Stimulated activated CD8-positive, alpha-beta memory T cell treated with anti-CD3 and anti-CD28 coated beads, Interleukin-15, amount 100 ng/mL, for 4 hours (primary cell): ENCODE data around the gene RAF1.

Experiments
- DNase-seq, 2 donors: peaks; one replicate each; pipeline ENCODE4 v3.0.0-alpha.2; 2020; ENCODE audit warnings: low read depth in 2 of 2

Gene RAF1

DNA sequence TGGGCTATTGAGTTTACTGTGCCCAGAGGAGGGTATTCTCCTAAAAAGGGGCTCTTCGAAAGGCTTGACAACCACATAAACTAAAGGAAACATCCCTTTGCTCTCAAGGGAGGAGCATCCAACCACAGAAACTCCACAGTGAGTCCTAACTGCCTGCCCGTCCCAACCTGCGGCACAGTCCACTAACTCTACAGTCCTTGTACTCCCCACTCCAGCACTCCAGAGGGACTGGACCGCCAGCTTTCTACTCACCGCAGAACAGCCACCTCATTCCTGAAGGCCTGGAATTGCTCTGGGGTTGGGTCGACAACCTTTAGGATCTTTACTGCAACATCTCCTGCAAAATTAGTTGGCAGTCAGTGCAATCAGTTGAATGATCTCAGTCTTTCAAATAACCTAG, 72.5 kb downstream of the RAF1 start:
- DNase-seq: no peak

DNA sequence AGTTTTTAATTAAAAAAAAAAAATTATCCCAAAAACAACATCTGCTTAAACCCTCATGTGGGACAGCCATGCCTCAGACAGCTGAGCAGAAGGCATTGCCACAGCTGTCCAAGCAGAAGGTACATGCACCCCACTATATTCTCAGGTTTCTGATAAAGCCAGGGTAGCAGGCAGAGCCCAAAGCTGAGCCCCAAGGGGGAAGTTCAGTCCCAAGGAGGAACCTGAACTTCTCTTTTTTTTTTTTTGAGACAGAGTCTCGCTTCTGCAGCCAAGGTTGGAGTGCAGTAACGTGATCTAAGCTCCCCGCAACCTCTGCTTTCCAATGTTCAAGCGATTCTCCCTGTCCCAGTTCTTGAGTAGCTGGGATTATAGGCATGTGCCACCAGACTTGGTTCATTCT, 73.8 kb downstream of the RAF1 start:
- DNase-seq: no peak

DNA sequence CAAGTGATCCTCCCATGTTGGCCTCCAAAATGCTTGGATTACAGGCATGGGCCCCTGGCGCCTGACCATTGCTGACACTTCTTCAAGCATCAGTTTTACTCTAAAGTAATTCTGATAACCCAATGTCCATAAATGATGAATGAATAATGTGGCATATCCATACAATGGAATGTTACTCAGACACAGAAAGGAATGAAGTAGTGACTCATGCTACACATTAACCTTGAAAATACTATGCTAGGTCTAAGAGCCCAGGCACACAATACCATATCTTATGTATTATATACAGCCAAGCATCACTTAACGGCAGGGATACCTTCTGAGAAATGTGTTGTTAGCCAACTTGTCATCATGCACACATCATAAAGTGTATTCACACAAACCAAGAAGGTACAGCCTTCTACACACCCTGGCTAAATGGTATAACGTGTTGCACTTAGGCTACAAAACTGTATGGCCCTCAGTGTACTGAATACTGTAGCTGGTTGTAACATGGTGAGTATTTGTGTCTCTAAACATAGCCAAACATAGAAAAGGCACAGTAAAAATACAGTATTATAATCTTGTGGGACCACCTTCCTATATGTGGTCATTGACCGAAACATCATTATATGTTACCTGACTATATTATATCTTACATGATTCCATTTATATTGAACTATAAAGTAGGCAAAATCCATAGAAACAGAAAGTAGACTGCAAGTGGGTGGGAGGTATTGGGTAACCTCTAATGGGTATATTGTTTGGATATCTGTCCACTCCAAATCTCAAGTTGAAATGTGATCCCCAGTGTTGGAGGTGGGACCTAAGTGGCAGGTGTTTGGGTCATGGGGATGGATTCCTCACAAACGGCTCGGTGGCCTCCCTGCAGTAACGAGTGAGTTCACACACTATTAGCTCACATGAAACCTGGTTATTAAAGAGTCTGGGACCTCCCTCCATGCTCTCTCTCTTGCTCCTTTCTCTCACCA, 75.6 kb downstream of the RAF1 start:
- no peak for DNase-seq

DNA sequence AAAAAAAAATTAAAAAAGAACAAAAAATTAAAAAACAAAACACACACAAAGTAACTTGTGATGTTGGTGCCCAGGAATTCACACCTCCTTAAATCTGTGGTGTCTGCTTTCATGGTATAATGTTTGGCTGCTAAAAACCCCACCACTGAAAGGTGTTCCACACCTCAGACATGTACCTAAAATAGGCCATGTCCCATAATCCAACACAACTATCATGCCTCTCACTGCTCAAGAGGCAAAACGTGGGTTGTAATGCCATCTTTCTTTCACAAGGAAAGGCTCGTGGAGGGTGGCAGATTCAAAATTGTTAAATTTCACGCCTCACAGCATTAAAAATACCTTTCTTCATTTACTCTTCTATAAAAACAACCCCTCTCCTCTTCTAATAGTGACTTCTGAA, 77.5 kb downstream of the RAF1 start:
- DNase-seq: no peak

DNA sequence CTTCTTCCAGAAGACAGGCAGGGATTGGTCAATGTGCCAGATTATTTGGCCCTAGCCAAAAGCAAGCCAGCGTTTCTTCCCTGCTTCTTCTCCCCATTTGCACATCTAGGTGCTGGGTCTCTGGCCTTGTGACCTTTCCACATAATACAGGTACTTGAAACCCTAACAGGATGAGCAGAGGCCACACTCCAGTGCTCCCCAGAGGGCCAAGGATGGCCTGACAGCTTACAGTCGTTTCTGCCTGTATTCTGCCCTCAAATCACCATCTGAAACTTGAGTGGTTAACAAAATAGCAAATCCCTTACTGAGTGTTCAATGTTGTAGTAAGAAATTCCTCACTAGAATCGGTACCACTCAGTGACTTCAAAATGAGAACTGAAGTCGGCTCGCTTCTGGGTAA, 77.9 kb downstream of the RAF1 start:
- no peak for DNase-seq

DNA sequence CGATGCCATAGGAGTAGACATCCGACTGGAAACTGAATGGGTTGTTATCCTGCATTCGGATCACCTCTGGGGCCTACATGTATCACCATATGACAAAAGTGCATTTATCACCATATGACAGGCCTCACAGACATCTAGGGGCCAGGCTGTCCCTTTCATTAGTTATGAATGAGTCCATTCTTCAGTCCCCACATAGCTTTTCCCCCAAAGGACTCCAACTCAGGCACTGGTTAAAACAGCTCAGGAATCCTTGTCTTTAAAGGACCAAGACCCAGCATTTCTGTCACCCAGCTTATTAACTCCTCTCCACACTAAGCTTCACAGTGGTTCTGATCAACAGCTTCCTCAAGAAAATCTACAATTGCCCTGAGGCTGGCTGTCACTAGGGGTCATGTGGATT, 78.7 kb downstream of the RAF1 start:
- DNase-seq: no peak

DNA sequence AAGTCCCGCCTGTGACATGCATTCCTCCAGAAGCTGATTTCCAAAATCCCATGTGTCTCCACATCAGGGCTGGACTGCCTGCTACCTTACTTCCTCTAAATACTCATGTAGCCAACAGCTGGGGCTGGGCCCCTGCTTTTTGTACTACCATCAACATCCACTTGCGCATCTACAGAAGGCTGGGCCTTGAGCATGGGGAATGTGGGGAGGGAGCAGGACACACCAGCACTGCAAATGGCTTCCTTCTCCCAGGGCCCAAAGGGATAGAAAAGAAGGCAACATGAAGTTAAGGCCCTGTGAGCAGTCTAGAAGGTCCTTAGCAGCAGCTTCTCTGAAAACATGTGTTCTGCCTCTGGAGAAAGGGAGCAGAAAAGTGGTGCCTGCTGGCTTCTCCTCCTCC, 79.8 kb downstream of the RAF1 start:
- DNase-seq: no peak

DNA sequence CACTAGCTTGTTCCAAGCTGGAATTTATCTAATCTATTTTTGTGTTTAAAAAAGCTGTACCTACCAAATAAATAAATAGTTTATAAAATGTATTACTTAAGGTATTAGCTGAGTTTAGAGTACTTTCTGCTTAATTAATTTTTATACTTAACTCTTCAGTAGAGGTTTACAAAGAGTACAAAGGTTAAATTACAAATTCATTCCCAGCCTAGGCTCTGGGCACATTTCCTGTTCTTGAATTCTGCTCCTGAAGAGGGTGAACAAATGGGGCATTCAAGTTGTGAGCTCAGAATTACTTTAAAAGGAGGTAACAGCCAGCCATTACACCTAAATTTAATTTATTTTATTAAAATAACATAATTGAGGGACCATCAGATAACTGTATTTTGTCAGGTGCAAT, 80.6 kb downstream of the RAF1 start:
- DNase-seq: no peak

DNA sequence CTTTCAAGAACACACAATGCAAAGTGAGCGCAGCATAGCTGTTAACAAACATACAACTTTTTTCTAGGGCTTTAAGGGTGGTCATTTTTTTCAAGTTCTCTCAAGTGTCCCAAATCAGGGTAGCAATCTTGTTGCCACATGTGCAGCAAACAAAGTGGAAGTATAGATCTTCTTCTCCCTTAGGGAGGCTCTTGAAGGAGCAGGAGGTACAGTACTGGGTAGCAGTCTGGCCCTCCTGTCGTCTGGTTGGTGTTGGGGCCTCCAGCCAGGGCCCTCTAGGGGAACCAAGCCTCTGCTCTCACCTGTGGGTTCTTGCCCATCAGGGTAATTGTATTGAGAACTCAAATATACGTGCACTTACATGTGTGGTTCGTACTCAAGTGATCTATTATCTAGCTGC, 81.2 kb downstream of the RAF1 start:
- DNase-seq: no peak

DNA sequence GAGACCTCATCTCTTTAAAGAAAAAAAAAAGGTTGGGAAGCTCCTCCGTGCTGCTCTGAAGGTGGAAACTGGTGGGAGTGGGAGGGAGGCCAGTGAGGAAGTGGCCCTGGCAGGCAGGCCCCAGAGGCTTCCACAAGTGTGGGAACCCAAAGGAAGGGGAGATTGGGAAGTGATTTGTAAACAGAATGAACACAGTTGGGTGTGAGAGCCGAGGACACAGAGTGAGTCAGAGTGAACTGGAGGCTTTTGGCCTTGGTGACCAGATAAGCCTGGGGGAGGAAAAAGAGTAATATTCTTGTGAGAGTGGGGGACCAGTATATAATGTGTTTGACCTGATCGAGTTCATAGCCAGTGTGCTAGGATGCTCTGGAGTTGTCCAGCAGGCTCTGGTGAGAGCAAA, 84.0 kb downstream of the RAF1 start:
- DNase-seq: no peak

DNA sequence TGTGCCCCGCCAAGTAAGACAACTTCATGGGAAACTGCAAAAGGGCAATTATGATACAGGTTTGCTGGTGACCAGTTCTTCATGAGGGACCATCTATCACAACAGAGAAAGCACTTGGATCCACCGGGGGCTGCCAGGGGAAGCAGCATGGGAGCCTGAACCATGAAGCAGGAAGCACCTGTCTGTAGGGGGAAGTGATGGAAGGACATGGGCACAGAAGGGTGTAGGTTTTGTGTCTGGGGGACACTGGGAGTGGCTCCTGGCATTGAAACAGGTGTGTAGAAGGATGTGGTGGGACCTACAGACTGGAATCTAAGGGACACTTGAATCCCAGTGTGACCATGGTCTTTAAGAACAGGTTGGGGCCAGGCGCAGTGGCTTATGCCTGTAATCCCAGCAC, 84.5 kb downstream of the RAF1 start:
- DNase-seq: no peak

DNA sequence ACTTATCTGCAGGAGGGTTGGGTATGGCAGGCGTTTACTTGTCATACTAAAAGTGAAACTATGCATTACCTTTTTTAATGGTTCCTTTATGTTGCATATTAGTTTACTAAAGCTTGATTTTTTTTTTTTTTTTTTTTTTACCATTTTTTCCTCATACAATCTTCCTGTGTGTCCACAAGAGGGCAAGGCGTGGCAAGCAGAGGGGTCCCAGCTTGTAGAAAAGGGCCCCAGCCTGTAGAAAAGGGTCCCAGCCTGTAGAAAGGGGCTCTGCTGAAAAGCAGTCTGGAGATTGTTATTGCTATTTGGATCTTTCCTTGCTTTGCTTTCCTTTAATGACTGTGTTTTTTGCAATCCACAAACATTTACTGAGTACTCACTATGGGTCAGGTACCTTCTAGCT, 85.2 kb downstream of the RAF1 start:
- DNase-seq: no peak

DNA sequence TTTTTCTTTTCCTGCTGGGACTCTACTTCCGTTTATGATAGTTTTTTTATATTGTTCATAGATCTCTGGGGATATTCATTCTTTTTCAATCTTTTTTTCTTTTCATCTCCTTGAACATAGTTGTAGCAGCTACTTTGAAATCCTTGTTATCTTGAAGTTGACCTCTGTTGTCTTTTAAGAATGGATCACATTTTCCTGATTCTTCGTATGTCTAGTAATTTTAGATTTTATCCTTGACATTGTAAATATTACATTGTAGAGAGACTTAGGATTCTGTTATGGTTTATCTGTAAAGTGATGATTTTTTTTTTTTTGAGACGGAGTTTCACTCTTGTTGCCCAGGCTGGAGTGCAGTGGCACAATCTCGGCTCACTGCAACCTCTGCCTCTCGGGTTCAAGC, 86.5 kb downstream of the RAF1 start:
- DNase-seq: no peak

DNA sequence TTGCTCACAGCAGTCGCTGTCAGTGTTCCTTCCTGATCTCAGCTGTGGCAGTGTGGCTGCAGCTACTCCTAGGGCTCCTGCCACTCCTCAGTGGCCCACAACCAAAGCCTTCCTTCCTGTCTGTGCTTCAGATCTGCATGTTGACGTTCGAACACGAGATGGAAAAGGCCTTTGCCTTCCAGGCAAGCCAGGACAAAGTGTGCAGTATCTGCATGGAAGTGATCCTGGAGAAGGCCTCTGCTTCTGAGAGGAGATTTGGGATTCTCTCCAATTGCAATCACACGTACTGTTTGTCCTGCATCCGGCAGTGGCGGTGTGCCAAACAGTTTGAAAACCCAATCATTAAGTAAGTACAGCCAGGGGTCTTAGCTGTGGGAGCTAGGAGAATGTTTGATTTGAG, 89.3 kb downstream of the RAF1 start:
- DNase-seq: no peak

DNA sequence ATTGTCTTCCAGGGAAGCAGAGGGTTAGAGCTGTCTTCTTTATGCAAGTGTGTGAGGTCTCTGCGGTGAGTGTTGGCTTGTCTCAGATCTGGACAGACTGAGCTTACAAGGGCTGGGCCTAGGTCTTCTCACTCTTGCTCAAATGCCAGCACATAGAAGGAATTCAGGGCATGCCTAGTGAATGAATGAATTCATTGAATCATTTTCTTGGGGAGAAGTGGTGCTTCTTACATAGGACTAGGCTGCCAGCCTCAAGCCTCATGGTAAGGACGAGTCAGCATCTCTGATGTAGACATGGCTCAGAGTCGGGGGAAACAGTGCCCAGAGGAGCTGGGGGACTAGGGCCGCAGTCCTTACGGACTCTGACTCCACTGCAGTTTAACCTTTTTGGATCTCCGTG, 89.8 kb downstream of the RAF1 start:
- no peak for DNase-seq

DNA sequence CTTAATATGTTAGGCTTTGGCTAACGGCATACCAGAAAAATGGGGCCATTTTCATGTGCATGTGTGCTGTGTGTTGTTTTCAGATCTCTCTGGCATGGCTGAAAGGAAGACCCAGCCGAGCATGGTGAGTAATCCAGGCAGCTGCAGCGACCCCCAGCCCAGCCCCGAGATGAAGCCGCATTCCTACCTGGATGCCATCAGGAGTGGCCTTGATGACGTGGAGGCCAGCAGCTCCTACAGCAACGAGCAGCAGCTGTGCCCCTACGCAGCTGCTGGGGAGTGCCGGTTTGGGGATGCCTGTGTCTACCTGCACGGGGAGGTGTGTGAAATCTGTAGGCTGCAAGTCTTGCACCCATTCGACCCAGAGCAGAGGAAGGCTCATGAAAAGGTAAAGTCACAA, 91.9 kb downstream of the RAF1 start:
- DNase-seq: no peak

DNA sequence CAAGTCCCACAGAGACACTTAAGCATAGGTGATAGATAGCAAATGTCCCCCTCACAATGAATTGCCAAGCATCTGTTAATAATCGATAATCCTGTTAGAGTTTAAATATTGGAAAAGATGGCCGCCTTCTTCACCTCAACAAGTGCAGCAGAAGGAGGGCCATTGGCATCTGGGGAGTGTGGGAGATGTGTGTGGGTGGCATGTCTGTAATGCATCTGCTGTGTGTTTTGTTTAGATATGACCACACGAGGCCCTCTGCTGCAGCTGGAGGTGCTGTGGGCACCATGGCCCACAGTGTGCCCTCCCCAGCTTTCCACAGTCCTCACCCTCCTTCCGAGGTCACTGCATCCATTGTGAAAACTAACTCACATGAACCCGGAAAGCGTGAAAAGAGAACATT, 94.1 kb downstream of the RAF1 start:
- no peak for DNase-seq

DNA sequence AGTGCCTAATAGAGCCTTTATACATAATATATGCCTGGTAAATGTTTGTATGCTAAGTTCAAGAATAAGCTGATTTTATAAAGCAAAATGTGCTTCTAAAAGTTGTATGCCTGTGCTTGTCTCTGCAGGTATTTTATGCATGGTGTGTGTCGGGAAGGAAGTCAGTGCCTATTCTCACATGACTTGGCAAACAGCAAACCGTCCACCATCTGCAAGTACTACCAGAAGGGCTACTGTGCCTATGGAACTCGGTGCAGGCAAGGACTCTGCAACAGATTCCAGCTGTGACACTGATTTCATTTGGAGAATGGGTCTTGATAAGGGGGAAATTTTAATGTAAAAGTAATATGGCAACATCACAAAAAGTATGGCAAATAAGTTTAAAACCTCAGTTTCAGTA, 95.2 kb downstream of the RAF1 start:
- no peak for DNase-seq

DNA sequence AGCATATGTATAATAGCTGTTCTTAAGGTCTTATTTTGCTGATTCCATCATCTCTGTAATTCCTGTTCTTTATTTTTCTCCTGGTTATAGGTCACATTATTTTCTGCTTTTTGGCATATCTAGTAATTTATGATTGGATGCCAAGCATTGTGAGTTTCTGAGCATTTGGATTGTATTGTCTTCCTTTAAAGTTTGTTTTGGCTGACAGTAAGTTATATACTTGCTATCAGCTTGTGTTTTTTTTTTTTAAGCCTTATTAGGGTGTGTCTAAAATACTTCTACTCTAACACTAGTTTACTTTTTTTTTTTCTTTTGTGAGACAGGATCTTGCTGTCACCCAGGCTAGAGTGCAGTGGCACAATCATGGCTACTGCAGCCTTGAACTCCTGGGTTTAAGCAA, 96.9 kb downstream of the RAF1 start:
- DNase-seq: no peak

DNA sequence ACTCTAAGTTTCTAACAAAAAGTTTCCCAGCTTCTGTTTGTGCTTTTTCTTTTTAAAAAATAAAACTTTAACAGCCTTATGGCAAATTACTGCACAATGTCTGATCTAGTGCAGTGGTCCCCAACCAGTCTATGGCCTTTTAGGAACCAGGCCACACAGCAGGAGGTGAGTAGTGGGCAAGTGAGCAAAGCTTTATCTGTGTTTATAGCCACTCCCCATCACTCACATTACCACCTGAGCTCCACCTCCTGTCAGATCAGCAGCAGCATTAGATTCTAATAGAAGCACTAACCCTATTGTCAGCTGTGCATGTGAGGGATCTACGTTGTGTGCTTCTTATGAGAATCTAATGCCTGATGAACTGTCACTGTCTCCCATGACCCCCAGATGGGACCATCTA, 101.5 kb downstream of the RAF1 start:
- DNase-seq: no peak

DNA sequence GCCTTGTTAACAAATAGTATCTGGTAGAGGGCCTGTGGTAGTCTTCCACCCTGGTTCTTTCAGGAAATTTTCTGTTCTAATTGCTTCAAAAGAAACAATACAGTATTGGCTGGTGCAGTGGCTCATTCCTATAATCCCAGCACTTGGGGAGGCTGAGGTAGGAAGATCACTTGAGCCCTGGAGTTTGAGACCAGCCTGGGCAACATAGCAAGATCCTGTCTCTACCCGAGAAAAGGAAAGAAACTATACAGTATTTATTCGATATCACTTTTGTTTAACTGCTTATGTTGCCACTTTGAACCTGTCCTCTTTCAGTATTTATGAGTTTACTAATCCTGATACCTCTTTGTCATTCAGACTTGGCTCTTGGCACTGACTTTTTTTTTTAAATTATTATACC, 102.5 kb downstream of the RAF1 start:
- no peak for DNase-seq

DNA sequence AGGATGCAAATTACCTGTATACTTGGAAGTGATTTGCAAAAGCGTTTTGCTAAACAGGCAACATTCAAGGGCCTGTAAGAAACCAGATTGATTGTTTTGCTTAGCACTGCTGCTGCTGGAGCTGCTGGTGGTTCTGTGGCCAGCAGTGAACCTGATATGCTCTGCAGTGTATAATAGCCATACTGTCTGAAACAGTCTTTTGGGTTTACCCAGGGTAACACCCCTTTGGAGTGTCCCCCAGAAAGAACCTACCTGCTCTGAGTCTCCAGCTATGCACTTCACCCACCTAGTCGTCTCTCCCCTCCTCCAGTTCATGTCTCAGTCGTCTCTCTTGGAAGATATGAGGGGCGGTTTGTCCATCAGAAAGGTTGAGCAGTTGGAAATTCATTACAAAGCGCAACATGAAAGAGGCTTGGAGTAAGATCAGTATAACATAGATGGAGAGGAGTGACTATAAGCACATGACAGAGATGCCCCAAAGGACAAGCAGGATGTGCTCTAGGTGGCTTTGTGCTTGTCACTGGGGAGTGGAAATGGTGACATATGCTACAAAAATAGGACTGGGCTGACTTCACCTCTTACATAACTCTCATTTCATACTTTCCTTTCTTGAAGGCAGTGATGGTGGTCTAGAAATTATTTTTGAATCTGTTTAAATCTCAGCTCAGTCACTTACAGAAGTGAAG, 103.3 kb downstream of the RAF1 start:
- no peak for DNase-seq

DNA sequence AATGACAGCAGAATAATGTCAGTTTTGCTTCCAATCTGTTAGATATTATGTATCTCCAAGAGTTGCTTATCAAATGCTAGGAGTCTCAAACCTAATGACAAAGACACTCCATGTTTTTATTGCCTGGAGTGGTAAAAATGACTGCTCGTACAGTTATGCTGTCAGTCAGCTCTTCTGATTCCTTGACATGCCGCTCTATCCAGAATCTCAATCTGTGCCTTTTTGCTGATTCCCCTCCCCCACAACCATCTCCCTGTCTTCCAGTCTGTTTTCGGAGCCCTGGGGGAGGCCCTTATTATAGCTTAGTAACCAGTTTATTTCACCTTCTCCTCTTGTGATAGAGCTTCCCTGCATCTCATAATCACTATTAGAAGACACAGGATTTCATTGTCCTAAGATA, 104.4 kb downstream of the RAF1 start:
- no peak for DNase-seq
